ENCODE results near the gene CYP2U1.
"Not testable (repeated sequence)": the region's sequence is repeated elsewhere in the genome, so short reads cannot be mapped to it uniquely, and the experiment has no call there.

The CYP2U1 gene

GRCh38 chr4:107930821-107931774 lies at the start of gene CYP2U1:
Gene CYP2U1, plus strand, starts transcription at chr4:107931549. Its CDS starts 95 bp downstream, at chr4:107931644.
- peak; percentile 72 for DNase-seq

GRCh38 chr4:107885865-107886264 lies 45.5 kb upstream of the CYP2U1 start:
- DNase-seq: no peak

- DNase-seq: no peak
Measured at GRCh38 chr4:107888237-107888636, 43.1 kb upstream of the CYP2U1 start.

GRCh38 chr4:107890779-107891178 lies 40.6 kb upstream of the CYP2U1 start:
- DNase-seq: no peak

- no peak for DNase-seq
Measured at GRCh38 chr4:107891299-107891698, 40.0 kb upstream of the CYP2U1 start.

- DNase-seq: no peak
Measured at GRCh38 chr4:107893171-107894137, 37.9 kb upstream of the CYP2U1 start.

- DNase-seq: no peak
Measured at GRCh38 chr4:107894138-107894603, 37.2 kb upstream of the CYP2U1 start.

GRCh38 chr4:107896158-107896645 lies 35.1 kb upstream of the CYP2U1 start:
- DNase-seq: no peak

GRCh38 chr4:107896646-107897045 lies 34.7 kb upstream of the CYP2U1 start:
- no peak for DNase-seq

- DNase-seq: no peak
Measured at GRCh38 chr4:107897823-107898222, 33.5 kb upstream of the CYP2U1 start.

- no peak for DNase-seq
Measured at GRCh38 chr4:107900067-107900466, 31.3 kb upstream of the CYP2U1 start.

- DNase-seq: no peak
Measured at GRCh38 chr4:107900508-107900907, 30.8 kb upstream of the CYP2U1 start.

GRCh38 chr4:107901213-107901934 lies 30.0 kb upstream of the CYP2U1 start:
- no peak for DNase-seq

GRCh38 chr4:107902715-107903114 lies 28.6 kb upstream of the CYP2U1 start:
- no peak for DNase-seq

GRCh38 chr4:107905082-107905481 lies 26.3 kb upstream of the CYP2U1 start:
- not testable (repeated sequence) for DNase-seq

GRCh38 chr4:107906458-107907100 lies 24.8 kb upstream of the CYP2U1 start:
- no peak for DNase-seq

- no peak for DNase-seq
Measured at GRCh38 chr4:107908377-107908776, 23.0 kb upstream of the CYP2U1 start.

- DNase-seq: no peak
Measured at GRCh38 chr4:107913283-107913899, 18.0 kb upstream of the CYP2U1 start.

- DNase-seq: no peak
Measured at GRCh38 chr4:107915220-107915619, 16.1 kb upstream of the CYP2U1 start.

- no peak for DNase-seq
Measured at GRCh38 chr4:107916623-107917022, 14.7 kb upstream of the CYP2U1 start.

GRCh38 chr4:107917500-107917899 lies 13.8 kb upstream of the CYP2U1 start:
- no peak for DNase-seq

Data from activated effector memory CD4-positive, alpha-beta T cell treated with Interleukin-2 at 50 U/mL for 16 hours (primary cell).